NCI-H1436 (cell line): ENCODE measurements around the gene LPIN3.

Experiments
- DNase-seq: peaks from one replicate; lab custom pipeline; 2025; lab: John Stamatoyannopoulos, UW

The LPIN3 gene

GRCh38 chr20:41366546-41367392, 26.1 kb downstream of the LPIN3 start, which contains the start of gene EMILIN3:
Gene EMILIN3 (minus strand): TSS chr20:41366818. CDS start chr20:41366634, 184 bp downstream.
- DNase-seq: peak; percentile 2

DNA sequence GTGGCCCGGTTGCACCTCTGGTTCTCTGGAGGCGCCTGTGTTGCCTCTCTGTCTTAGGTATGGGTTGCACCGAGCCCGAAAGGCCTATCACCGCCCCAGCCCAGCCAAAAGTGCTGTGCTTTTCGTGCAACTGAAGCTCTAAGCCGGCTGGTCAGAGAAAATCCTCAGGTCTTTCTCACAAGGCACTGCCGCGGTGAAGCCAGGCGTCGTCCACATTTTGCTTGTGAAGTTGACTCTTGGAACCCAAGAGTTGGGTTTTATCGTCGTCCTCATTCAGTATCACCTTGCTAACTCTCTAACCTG, 26.7 kb downstream of the LPIN3 start:
- no peak for DNase-seq

GRCh38 chr20:41367956-41368355, 27.3 kb downstream of the LPIN3 start:
- no peak for DNase-seq

GRCh38 chr20:41369673-41370072, 29.1 kb downstream of the LPIN3 start:
- no peak for DNase-seq

GRCh38 chr20:41370176-41370575, 29.6 kb downstream of the LPIN3 start:
- DNase-seq: no peak

- DNase-seq: no peak
These were observed 30.8 kb downstream of the LPIN3 start for GRCh38 chr20:41371371-41371770.

DNA sequence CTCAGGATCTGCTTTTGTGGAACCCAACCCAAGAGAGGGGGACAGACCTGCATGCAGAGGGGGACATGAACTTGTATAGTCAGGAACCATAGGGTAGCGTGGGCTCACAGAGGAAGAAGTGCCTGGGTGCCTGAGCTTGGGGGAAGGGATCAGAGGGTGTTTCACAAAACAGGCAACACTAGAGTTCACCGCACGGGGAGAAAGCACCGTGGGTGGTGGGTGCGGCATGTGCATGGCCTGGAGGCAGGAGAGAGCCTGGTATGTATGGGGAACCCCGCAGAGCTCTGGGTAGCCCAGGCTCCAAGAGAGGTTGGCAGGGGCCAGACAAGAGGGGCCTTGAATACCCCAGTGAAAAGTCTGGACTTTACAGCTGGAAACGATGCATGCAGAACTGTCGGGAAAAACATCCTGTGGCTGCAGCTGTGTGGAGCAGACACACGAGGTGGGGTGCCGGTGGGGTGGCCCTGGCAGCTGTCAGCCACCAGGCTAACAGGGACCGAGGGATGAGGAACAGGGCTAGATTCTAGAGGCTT, 32.7 kb downstream of the LPIN3 start:
- DNase-seq: no peak

DNA sequence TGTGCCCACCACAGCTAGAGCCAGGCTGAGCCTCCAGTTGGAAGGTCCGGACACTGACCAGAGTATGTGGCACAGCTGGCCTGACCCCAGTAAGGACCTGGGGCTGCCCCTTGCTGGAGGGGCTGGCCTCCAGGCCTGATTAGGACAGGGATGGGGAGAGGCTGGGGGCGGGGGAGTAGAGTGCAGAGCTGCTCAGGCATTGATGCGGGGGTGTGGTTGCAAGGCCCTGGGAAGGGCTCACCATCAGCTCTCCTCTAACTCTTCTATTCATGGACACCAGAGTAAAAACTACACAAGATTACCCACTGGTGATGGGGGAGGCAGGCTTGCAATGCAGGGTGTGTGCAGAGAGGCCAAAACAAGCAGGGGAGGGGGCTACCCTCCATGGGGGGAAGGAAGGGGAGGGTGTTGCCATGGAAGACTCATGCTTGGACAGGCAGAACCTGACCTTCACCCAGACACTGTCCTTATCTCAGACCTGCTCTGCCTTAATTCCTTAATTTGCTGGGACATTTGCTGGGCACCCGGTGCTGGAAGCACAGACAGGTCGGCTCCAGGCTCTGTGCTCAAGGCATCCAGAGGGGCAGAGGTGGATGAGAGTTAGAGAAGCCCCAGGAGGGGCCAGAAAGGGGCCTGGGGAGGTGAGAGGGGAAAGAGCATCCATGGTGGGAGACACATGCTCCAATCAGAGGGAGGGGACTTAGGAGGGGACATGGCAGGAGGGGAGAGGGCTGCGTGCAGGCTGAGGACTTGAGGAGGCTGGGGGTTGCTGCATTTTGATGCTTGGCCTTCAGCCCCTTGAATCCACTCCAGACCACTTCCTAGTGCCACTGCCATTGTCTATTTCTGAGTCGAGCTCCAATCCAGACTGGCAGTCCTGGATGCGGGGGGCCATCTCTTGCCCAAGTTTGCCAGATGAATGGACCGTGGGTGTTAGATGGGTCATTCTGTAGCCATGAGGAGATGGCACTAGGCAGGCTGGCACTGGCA, 33.6 kb downstream of the LPIN3 start:
- no peak for DNase-seq

GRCh38 chr20:41375846-41376245, 35.2 kb downstream of the LPIN3 start:
- DNase-seq: no peak

GRCh38 chr20:41376349-41376748, 35.7 kb downstream of the LPIN3 start:
- no peak for DNase-seq

DNA sequence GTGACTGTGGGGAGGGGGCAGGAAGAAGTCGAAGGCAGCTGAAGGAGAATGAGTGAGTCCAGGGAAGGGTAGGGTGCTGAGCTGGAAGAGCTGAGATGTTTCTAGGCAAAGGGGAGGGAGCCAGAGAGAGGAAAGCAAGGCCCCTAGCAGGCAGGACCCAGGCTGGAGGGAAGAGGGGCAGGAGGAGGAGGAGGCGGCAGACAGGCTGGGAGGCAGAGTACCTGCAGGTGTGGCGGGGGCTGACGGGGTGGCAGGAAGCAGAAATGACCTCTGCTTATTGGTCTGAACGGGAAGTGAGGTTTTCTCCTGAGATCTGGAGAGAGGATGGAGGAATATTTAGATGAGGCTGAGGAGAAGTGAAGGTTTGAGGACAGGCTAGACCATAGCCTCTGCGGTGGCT, 36.7 kb downstream of the LPIN3 start:
- DNase-seq: no peak

DNA sequence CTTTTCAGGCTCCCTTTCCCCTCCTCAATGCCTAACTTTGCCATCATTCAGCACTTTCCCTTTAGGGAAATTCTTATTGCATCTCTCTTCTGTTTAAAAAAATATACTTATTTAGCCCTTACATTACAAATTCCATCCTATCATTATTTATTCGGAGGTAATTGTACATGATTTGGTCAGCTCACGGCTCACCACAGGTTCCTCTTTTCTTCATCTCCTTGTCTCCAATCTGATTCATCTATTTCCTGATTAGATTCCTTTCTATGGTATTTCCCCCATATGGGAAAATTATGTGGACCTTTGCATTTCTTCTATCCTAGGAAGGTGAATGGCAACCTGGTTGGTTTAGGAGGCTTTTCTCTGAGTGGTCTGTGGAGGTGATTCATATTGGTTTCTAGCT, 38.9 kb downstream of the LPIN3 start:
- no peak for DNase-seq

GRCh38 chr20:41380551-41381193, 40.1 kb downstream of the LPIN3 start:
- DNase-seq: no peak

DNA sequence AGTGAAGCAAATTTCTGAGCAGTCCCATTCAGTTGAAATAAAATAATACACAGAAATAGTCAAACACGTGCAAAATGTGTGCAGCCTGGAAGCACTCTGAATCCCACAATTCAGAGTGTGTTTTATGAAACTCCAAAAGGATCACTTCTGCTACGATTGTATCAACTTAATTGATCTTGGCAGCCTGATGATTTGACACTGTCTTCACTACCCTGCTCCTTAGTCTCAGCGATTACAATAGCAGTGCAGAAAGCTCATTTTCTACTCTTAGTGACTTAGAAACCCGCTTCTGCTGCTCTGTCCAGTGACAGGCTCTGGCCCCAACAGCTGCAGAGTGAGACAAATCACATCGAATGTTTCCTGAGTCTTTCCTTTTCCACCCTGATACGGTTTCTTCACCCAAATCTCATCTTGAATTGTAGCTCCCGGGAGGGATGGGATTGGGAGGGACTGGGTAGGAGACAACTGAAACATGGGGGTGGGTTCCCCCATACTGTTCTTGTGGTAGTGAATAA, 42.2 kb downstream of the LPIN3 start:
- no peak for DNase-seq

GRCh38 chr20:41386502-41387427, 46.1 kb downstream of the LPIN3 start:
- no peak for DNase-seq

DNA sequence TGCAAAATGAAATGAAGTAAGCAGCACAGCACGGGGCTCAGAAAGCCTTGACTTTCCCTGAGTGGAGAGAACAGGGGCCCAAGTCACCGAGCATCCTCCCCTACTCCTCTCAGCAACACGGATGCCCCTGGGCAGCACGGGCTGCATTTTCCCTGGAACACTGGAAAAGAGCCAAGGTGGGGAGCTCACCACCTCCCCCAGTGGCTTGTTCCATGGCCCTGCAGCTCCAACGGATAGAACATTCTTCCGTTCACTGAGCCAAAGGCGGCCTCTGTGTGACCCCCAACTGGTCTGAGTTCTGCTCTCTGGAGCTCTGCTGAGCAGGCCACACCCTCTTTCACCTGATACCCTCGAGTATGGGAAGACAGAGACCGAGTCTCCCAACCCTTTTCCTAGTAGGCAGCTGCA, 46.8 kb downstream of the LPIN3 start:
- DNase-seq: no peak

- DNase-seq: no peak
These were observed 50.3 kb downstream of the LPIN3 start for GRCh38 chr20:41390889-41391288.

DNA sequence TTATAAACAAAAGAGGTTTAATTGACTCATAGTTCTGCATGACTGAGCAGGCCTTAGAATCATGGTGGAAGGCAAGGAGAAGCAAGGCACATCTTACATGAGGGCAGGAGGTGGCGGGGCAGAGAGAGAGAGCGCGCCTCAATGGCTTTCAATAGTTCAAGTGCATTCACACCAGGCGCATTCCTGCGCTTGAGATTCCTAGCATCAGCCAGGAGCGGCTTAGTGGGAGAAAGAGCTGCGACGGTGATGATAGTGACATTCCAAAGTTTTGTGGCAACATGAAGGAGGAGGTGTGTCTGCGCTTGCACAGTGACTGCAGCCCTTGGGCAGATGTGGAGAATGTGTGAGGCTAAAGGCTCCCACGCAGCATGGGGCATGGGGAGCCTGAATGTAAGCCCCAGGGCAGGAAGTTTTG, 51.0 kb downstream of the LPIN3 start:
- DNase-seq: no peak

GRCh38 chr20:41392295-41392694, 51.7 kb downstream of the LPIN3 start:
- DNase-seq: no peak

DNA sequence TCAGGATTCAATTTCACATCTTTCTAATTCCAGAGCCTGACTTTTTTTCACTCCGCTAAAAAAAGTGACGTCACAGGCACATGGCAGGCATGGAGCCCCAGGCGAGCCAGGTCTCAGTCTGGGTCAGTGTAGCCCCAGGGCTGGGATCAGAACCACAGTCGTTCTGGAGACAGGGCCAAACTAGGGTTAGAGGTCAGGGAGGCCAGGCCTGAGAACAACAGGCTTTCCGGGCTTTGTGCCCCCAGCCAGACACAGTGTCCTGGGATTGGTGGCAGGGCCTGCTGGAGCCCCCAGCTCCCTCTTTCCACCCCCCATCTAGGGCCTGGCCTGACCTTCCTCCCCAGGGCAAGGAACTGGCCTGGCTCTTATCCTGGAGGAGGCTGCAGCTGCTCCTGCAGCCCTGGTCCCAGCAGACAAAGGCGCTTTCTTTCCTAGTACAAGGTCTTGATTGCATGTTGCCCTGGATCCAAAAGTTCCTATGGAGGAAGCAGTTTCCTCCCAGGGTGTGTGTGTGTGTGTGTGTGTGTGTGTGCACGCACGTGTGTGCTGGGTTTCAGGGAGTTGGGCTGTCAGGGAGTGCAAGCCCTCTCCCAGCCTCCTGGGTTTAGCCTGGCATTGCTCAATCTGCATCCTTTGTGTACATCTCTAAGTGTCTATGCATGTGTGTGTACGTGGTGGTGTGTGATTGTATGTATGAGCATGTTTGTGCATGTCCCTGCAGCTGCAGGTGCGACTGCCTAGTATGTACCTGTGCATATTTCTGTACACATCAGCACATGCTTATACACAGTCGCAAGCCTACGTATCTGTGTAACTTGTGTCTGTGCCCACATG, 52.5 kb downstream of the LPIN3 start:
- no peak for DNase-seq
